A549 (cell line): ENCODE results near the gene FHL2. TPM values are rescaled to one million over a fixed set of nuclear protein-coding genes. Genes with fewer than 3 reads are reported as not detected.

ENCODE experiments used
- ATAC-seq, 2 experiments: fragments of 200-7000 bp in 1 of 2; fragments of >200 bp in 1 of 2; cut with Nextera tagmentation in 1 of 2; cut with Tn5 transposase in 1 of 2; 3 replicates each; pipeline versions ENCODE4 v1.8.0 to v1.9.1; 2018 to 2020; ENCODE audit warnings: mild to moderate bottlenecking in 1 of 2, moderate library complexity in 1 of 2
- CTCF ChIA-PET: fragments of 300-600 bp; sonication (Branson Sonifier 250); formaldehyde crosslinking; extraction: SDS; loops from one replicate; lab custom pipeline; 2021; ENCODE audit warnings: antibody characterized with exemption, inconsistent platforms; lab: Yijun Ruan, JAX
- POLR2A ChIA-PET: fragments of 350-600 bp; formaldehyde crosslinking; extraction: SDS; loops from one replicate; lab custom pipeline; 2021; ENCODE audit warnings: antibody characterized with exemption, inconsistent platforms; lab: Yijun Ruan, JAX
- DNase-seq, 2 experiments: peaks; one replicate each; pipeline versions ENCODE4 v3.0.0 to v3.0.0-alpha.2; 2011 to 2016; ENCODE audit warnings: low read depth in 1 of 2, low spot score in 1 of 2
- FAIRE-seq: peaks from 2 replicates; lab custom pipeline; 2011; peaks lifted over from hg19 to GRCh38; lab: Jason Lieb, UNC
- H3K27ac ChIP-seq, 2 experiments: fragments of >200 bp; sonication (Bioruptor Twin); formaldehyde crosslinking; 3 replicates each; pipeline ENCODE4 v1.5.1; 2016 to 2017
- H3K4me1 ChIP-seq: fragments of >200 bp; sonication (Bioruptor Twin); formaldehyde crosslinking; 3 replicates; pipeline ENCODE4 v1.6.1; 2016
- H3K4me2 ChIP-seq: fragments of >200 bp; sonication (Bioruptor Twin); formaldehyde crosslinking; 3 replicates; pipeline ENCODE4 v1.6.1; 2016
- H3K4me3 ChIP-seq: fragments of >200 bp; sonication (Bioruptor Twin); formaldehyde crosslinking; 3 replicates; pipeline ENCODE4 v1.5.1; 2016
- H3K9me3 ChIP-seq: fragments of >200 bp; sonication (Bioruptor Twin); formaldehyde crosslinking; 3 replicates; pipeline ENCODE4 v1.6.1; 2016
- ATOH8 ChIP-seq: fragments of 250-450 bp; sonication (Bioruptor Pico); IDR thresholded peaks from 2 replicates; pipeline ENCODE4 v1.5.0; 2020; ENCODE audit warnings: low read depth, mild to moderate bottlenecking, moderate library complexity
- BHLHE40 ChIP-seq: IDR thresholded peaks from 2 replicates; pipeline ENCODE4 v1.6.1; 2012; ENCODE audit warnings: low read depth, low read length, inconsistent platforms
- CBX8 ChIP-seq: fragments of 200-600 bp; sonication (generic); IDR thresholded peaks from 2 replicates; pipeline ENCODE4 v1.6.1; 2016
- CHD2 ChIP-seq: fragments of 150-350 bp; IDR thresholded peaks from 2 replicates; pipeline ENCODE4 v1.6.1; 2014; ENCODE audit warnings: low read length; ENCODE audit not compliant: partially characterized antibody
- CTCF ChIP-seq: fragments of >200 bp; sonication (Bioruptor Twin); formaldehyde crosslinking; IDR thresholded peaks from 3 replicates; pipeline ENCODE4 v1.5.1; 2016
- E2F6 ChIP-seq: IDR thresholded peaks from 2 replicates; pipeline ENCODE4 v1.6.1; 2012; ENCODE audit warnings: low read depth, borderline replicate concordance
- ELK1 ChIP-seq: fragments of 150-350 bp; IDR thresholded peaks from 2 replicates; pipeline ENCODE4 v1.6.1; 2014; ENCODE audit warnings: low read depth, mild to moderate bottlenecking, low read length
- EP300 ChIP-seq, 2 experiments: fragments of >200 bp; sonication (Bioruptor Twin); formaldehyde crosslinking; IDR thresholded peaks; 2 replicates in 1 of 2; 3 replicates in 1 of 2; pipeline ENCODE4 v1.6.1; 2016 to 2017
- ESRRA ChIP-seq: fragments of 150-350 bp; IDR thresholded peaks from 2 replicates; pipeline ENCODE4 v1.6.1; 2014; ENCODE audit warnings: mild to moderate bottlenecking, low read length, borderline replicate concordance
- FOSB ChIP-seq: fragments of 250-450 bp; sonication (Bioruptor Pico); IDR thresholded peaks from 2 replicates; pipeline ENCODE4 v1.5.0; 2020; ENCODE audit warnings: mild to moderate bottlenecking, moderate library complexity
- FOSL2 ChIP-seq, 2 experiments: fragments of 450-650 bp in 1 of 2; fragments of >200 bp in 1 of 2; sonication (Bioruptor Twin) in 1 of 2; formaldehyde crosslinking; IDR thresholded peaks; 2 replicates each; pipeline versions ENCODE4 v1.5.0 to v1.6.1; 2016 to 2020; ENCODE audit warnings: mild to moderate bottlenecking in 1 of 2, moderate library complexity in 1 of 2
- HDAC2 ChIP-seq: fragments of 200-600 bp; sonication (generic); IDR thresholded peaks from 2 replicates; pipeline ENCODE4 v1.6.1; 2016
- HES2 ChIP-seq: fragments of >200 bp; sonication (Bioruptor Twin); formaldehyde crosslinking; IDR thresholded peaks from 2 replicates; pipeline ENCODE4 v1.6.1; 2016
- JUN ChIP-seq, 2 experiments: fragments of >200 bp; sonication (Bioruptor Twin); formaldehyde crosslinking; IDR thresholded peaks; 2 replicates in 1 of 2; 3 replicates in 1 of 2; pipeline ENCODE4 v1.6.1; 2016 to 2017
- JUNB ChIP-seq: fragments of >200 bp; sonication (Bioruptor Twin); formaldehyde crosslinking; IDR thresholded peaks from 2 replicates; pipeline ENCODE4 v1.6.1; 2016
- KDM5A ChIP-seq: fragments of 200-600 bp; sonication (generic); IDR thresholded peaks from 2 replicates; pipeline ENCODE4 v1.6.1; 2016; ENCODE audit warnings: antibody characterized with exemption, mild to moderate bottlenecking
- MAZ ChIP-seq: fragments of 150-350 bp; IDR thresholded peaks from 2 replicates; pipeline ENCODE4 v1.6.1; 2014; ENCODE audit warnings: antibody characterized with exemption, low read depth, low read length, borderline replicate concordance
- MYC ChIP-seq: IDR thresholded peaks from 2 replicates; pipeline ENCODE4 v1.6.1; 2012; ENCODE audit warnings: mild to moderate bottlenecking, inconsistent platforms, low read length, improper control_type of control experiment, borderline replicate concordance
- NPAS2 ChIP-seq: fragments of 250-450 bp; sonication (Bioruptor Pico); IDR thresholded peaks from 2 replicates; pipeline ENCODE4 v1.8.0; 2022; ENCODE audit warnings: mild to moderate bottlenecking, moderate library complexity, borderline replicate concordance
- POLR2A ChIP-seq: IDR thresholded peaks from 2 replicates; pipeline ENCODE4 v1.6.1; 2012; ENCODE audit warnings: mild to moderate bottlenecking, low read length
- POLR2AphosphoS2 ChIP-seq: conservative IDR thresholded peaks from 2 replicates; pipeline ENCODE4 v1.6.1; 2012; ENCODE audit warnings: low read length, improper control_type of control experiment, inconsistent platforms
- SMC3 ChIP-seq: fragments of >200 bp; sonication (Bioruptor Twin); formaldehyde crosslinking; IDR thresholded peaks from 3 replicates; pipeline ENCODE4 v1.6.1; 2018; ENCODE audit warnings: inconsistent platforms
- SREBF2 ChIP-seq: fragments of 450-650 bp; IDR thresholded peaks from 2 replicates; pipeline ENCODE4 v1.6.1; 2014; ENCODE audit warnings: mild to moderate bottlenecking, moderate library complexity
- TFCP2L1 ChIP-seq: fragments of 250-450 bp; sonication (Bioruptor Pico); IDR thresholded peaks from 2 replicates; pipeline ENCODE4 v1.5.0; 2021; ENCODE audit warnings: mild to moderate bottlenecking
- ZNF302 ChIP-seq: fragments of 250-450 bp; sonication (Bioruptor Pico); IDR thresholded peaks from 2 replicates; pipeline ENCODE4 v1.9.0; 2021; ENCODE audit warnings: inconsistent platforms, mild to moderate bottlenecking, moderate library complexity
- ZSCAN20 ChIP-seq: fragments of 250-450 bp; sonication (Bioruptor Pico); IDR thresholded peaks from 2 replicates; pipeline ENCODE4 v1.8.0; 2022; ENCODE audit warnings: mild to moderate bottlenecking, moderate library complexity
- WGBS: methylation state at CpG from one replicate; pipeline ENCODE4 v1.1.6; 2017; ENCODE audit errors: missing lambda C conversion rate; 5-methylcytosine and 5-hydroxymethylcytosine counted together
- polyA plus RNA-seq, 4 experiments: library from polyadenylated mRNA; depleted of rRNA in 3 of 4; stranded (reverse); fragments of >200 nt; fragmentation: RNase III in 1 of 4; extraction: RNeasy Plus Mini Kit Qiagen cat#74134 plus additional on column Dnase treatment in 1 of 4; gene quantifications; 2 replicates in 3 of 4; 3 replicates in 1 of 4; pipeline ENCODE4 v1.2.3, GENCODE V29; 2011 to 2017

FHL2 gene
- polyA plus RNA-seq, 2 of the 4 experiments (the other 2 are of a cell fraction): 57.9 to 85.9 TPM

GRCh38 chr2:105317937-105318336 lies 80.9 kb downstream of the FHL2 start:
- H3K4me3 ChIP-seq: no peak overlapping the region
- ATAC-seq: no peak
- ChIA-PET POLR2A (no interaction called here), CTCF (interaction anchor here (1.7 kb wide), 1 partner anchor 12 kb away, joined by 5 read pairs; the partner anchor contains the start of gene TGFBRAP1)
- H3K4me1 ChIP-seq: no peaks in the 10 kb centered on the region
- no peak for FAIRE-seq
- no peaks in the 10 kb centered on the region for H3K9me3 ChIP-seq
- TF ChIP-seq E2F6 (no peak), TFCP2L1 (CRISPR knock-in tag) (no peak)
- DNase-seq: no peak
- H3K27ac ChIP-seq: no peak overlapping the region
- WGBS: 95% methylated on average over 3 of the region's 3 CpGs
- H3K4me2 ChIP-seq: no peak overlapping the region

- WGBS: 81% methylated on average over 3 of the region's 3 CpGs
- FAIRE-seq (no peak), ATAC-seq (no peak), DNase-seq (no peak)
- Histone ChIP-seq H3K4me2 (no peak overlapping the region), H3K4me3 (no peak overlapping the region), H3K27ac (no peak overlapping the region), H3K9me3 (no peaks in the 10 kb centered on the region), H3K4me1 (peaks cover 4% of the 10 kb centered on the region; the same call in 1 of the 3 replicates)
- ChIA-PET CTCF (no interaction called here), POLR2A (no interaction called here)
- TF ChIP-seq MAZ: no peak
- no peak for TF ChIP-seq HES2
- TF ChIP-seq ESRRA: no peak
- TF ChIP-seq BHLHE40: no peak
- no peak for TF ChIP-seq NPAS2 (CRISPR knock-in tag)
- no peak for TF ChIP-seq JUN (IDR thresholded peaks at IDR 0.05)
- no peak for TF ChIP-seq POLR2A
- no peak for TF ChIP-seq HDAC2
- TF ChIP-seq TFCP2L1 (CRISPR knock-in tag): no peak
- TF ChIP-seq FOSB (CRISPR knock-in tag): no peak
- TF ChIP-seq JUNB: no peak
- TF ChIP-seq SREBF2: no peak
- no peak for TF ChIP-seq ATOH8 (CRISPR knock-in tag)
- no peak for TF ChIP-seq SMC3
- no peak for TF ChIP-seq FOSL2 (IDR thresholded peaks at IDR 0.05)
- no peak for TF ChIP-seq FOSL2 (CRISPR knock-in tag; IDR thresholded peaks at IDR 0.05)
Observed at GRCh38 chr2:105315314-105315713, 83.5 kb downstream of the FHL2 start.

GRCh38 chr2:105313877-105314276 lies 85.0 kb downstream of the FHL2 start:
- no peak overlapping the region for H3K4me2 ChIP-seq
- DNase-seq: no peak
- POLR2A ChIA-PET: no interaction called here
- H3K4me3 ChIP-seq: no peak overlapping the region
- no peak overlapping the region for H3K27ac ChIP-seq
- no peak for FAIRE-seq
- H3K9me3 ChIP-seq: no peaks in the 10 kb centered on the region
- CTCF ChIA-PET: interaction anchor here (0.7 kb wide), 1 partner anchor 15 kb away, joined by 3 read pairs; no protein-coding TSS in a partner anchor
- peaks cover 4% of the 10 kb centered on the region; the same call in 1 of the 3 replicates for H3K4me1 ChIP-seq
- ATAC-seq: no peak
- TF ChIP-seq EP300 (IDR thresholded peaks at IDR 0.05) (no peak), FOSB (CRISPR knock-in tag) (no peak), KDM5A (no peak), CHD2 (no peak), ATOH8 (CRISPR knock-in tag) (no peak), SREBF2 (no peak), E2F6 (no peak), MYC (no peak), CTCF (no peak), ELK1 (no peak), POLR2AphosphoS2 (no peak), ZNF302 (CRISPR knock-in tag) (no peak), CBX8 (no peak), ZSCAN20 (CRISPR knock-in tag) (no peak)
